Ascending aorta (tissue), 2 donors: ENCODE data around the gene MLIP. TPM values are rescaled to one million over a fixed set of nuclear protein-coding genes. Genes with fewer than 3 reads are reported as not detected.

Experiments
- DNase-seq, 2 donors: peaks; one replicate each; pipeline ENCODE4 v3.0.0-alpha.2; 2019; ENCODE audit warnings: low spot score in 2 of 2
- H3K27ac ChIP-seq, 2 donors: fragments of 200-600 bp; sonication (generic); one replicate each; pipeline ENCODE4 v1.5.1; 2016 to 2017; ENCODE audit warnings: mild to moderate bottlenecking in 1 of 2
- H3K27me3 ChIP-seq: fragments of 200-600 bp; sonication (generic); one replicate; pipeline ENCODE4 v1.5.1; 2017
- H3K36me3 ChIP-seq, 2 donors: fragments of 200-600 bp; sonication (generic); one replicate each; pipeline ENCODE4 v1.5.1; 2016
- H3K4me1 ChIP-seq, 2 donors: fragments of 200-600 bp; sonication (generic); one replicate each; pipeline ENCODE4 v1.5.1; 2016 to 2017; ENCODE audit warnings: mild to moderate bottlenecking in 1 of 2
- H3K4me3 ChIP-seq, 2 donors: fragments of 200-600 bp; sonication (generic); one replicate each; pipeline ENCODE4 v1.5.1; 2016 to 2017; ENCODE audit warnings: mild to moderate bottlenecking in 1 of 2
- H3K9me3 ChIP-seq, 2 donors: fragments of 200-600 bp; sonication (generic); one replicate each; pipeline ENCODE4 v1.5.1; 2016
- intact Hi-C: fragments of 100-400 bp; cut with DNase I; formaldehyde crosslinking; loops from one replicate; pipeline ENCODE4 v1.15.1; 2023
- total RNA-seq: library from RNA; depleted of rRNA; stranded (reverse); fragments of >200 nt; gene quantifications from one replicate; pipeline ENCODE4 v1.1.0, GENCODE V29; 2016
- TF ChIP-seq, protein P1 (sequence below), 3 experiments: fragments of 200-600 bp in 2 of 3; fragments of 450-650 bp in 1 of 3; sonication (generic) in 2 of 3; IDR thresholded peaks; one replicate each; pipeline ENCODE4 v1.5.1; 2016 to 2019; ENCODE audit warnings: antibody characterized with exemption in 3 of 3, mild to moderate bottlenecking in 1 of 3, moderate library complexity in 1 of 3

MLIP gene
- total RNA-seq, 1 donor from 2014 or later = not detected

- intact Hi-C loops = no loop called here
- TF ChIP-seq, protein P1, sequence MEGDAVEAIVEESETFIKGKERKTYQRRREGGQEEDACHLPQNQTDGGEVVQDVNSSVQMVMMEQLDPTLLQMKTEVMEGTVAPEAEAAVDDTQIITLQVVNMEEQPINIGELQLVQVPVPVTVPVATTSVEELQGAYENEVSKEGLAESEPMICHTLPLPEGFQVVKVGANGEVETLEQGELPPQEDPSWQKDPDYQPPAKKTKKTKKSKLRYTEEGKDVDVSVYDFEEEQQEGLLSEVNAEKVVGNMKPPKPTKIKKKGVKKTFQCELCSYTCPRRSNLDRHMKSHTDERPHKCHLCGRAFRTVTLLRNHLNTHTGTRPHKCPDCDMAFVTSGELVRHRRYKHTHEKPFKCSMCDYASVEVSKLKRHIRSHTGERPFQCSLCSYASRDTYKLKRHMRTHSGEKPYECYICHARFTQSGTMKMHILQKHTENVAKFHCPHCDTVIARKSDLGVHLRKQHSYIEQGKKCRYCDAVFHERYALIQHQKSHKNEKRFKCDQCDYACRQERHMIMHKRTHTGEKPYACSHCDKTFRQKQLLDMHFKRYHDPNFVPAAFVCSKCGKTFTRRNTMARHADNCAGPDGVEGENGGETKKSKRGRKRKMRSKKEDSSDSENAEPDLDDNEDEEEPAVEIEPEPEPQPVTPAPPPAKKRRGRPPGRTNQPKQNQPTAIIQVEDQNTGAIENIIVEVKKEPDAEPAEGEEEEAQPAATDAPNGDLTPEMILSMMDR (IDR thresholded peaks at IDR 0.05) = no peak
- H3K27me3 ChIP-seq = no peaks in the 10 kb centered on the region
These were observed 196.2 kb downstream of the MLIP start for GRCh38 chr6:54307439-54307910.

DNA sequence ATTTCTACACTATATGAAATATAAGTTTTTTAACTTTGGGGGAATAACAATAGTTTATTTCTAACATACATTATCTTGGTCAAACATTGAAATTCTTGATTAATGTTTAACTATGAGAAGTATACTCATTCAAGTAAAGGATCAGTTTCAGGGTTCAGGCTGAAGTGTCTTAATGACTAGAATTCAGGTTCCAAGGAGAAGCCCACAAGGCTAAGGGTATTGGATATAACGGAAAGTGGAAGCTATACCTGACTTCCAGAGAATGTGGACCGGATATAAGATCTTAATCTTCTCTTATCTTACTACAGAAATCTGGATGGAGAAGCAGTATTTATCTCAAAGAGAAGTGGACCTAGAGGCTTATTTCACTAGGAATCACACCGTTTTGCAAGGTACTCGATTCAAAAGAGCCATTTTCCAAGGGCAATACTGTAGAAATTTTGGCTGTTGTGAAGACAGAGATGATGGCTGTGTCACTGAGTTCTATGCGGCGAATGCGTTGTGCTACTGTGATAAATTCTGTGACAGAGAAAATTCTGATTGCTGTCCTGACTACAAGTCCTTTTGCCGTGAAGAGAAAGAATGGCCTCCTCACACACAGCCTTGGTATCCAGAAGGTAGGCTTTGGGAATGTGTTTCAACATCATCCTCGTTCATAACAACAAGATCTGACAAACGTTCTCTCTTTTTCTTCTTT, 197.2 kb downstream of the MLIP start, which contains the start of gene TINAG:
Gene TINAG, plus strand, starts transcription at position 153 of the 697 bp plus-strand sequence. Its CDS starts 110 bp downstream, at position 263.
- no peak for DNase-seq
- Histone ChIP-seq H3K4me3 (no peak within 1 kb of the TSS), H3K4me1 (no peaks in the 10 kb centered on the region), H3K9me3 (no peaks in the 10 kb centered on the region), H3K27me3 (no peaks in the 10 kb centered on the region), H3K27ac (no peak within 1 kb of the TSS), H3K36me3 (no peaks in the 10 kb centered on the region)
- intact Hi-C loops = no loop called here
- TF ChIP-seq, protein P1 (IDR thresholded peaks at IDR 0.05) = no peak

More at GRCh38 chr6:54307439-54307910, 196.2 kb downstream of the MLIP start:
- no peak for DNase-seq
- H3K9me3 ChIP-seq = no peaks in the 10 kb centered on the region
- no peak overlapping the region for H3K27ac ChIP-seq
- H3K4me1 ChIP-seq = no peaks in the 10 kb centered on the region
- no peak overlapping the region for H3K4me3 ChIP-seq
- H3K36me3 ChIP-seq = no peaks in the 10 kb centered on the region

- H3K27me3 ChIP-seq = no peaks in the 10 kb centered on the region
- H3K27ac ChIP-seq = no peak overlapping the region
- TF ChIP-seq, protein P1 (IDR thresholded peaks at IDR 0.05) = no peak
- no peak overlapping the region for H3K4me3 ChIP-seq
- no peaks in the 10 kb centered on the region for H3K9me3 ChIP-seq
- DNase-seq = no peak
- intact Hi-C loops = no loop called here
- H3K4me1 ChIP-seq = no peaks in the 10 kb centered on the region
- H3K36me3 ChIP-seq = no peaks in the 10 kb centered on the region
These were observed 197.7 kb downstream of the MLIP start for GRCh38 chr6:54308986-54309315.

GRCh38 chr6:54310377-54311152, 199.3 kb downstream of the MLIP start:
- Histone ChIP-seq H3K27me3 (no peaks in the 10 kb centered on the region), H3K4me1 (no peaks in the 10 kb centered on the region), H3K4me3 (no peak overlapping the region), H3K9me3 (no peaks in the 10 kb centered on the region), H3K27ac (no peak overlapping the region), H3K36me3 (no peaks in the 10 kb centered on the region)
- DNase-seq = no peak
- TF ChIP-seq, protein P1 (IDR thresholded peaks at IDR 0.05) = no peak
- intact Hi-C loops = no loop called here

DNA sequence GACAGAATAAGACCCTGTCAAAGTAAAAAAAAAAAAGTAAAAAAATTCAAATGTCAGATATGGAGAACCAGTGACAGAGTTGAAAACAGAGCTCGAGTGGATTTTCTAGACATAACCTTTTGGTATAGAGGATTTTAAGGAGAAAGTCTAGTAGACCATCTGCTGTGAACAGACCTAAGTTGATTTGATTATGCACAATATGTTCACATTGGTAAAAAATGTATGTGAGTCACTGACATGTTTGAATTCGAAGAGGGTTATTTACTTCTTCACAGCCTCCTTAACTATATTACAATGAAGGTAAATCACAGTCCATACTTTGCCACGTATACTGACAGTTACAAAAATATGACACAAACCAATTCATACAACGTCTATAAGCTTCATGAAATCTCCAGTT, 204.4 kb downstream of the MLIP start:
- Histone ChIP-seq H3K9me3 (no peaks in the 10 kb centered on the region), H3K36me3 (no peaks in the 10 kb centered on the region), H3K4me3 (no peak overlapping the region), H3K27me3 (no peaks in the 10 kb centered on the region), H3K27ac (no peak overlapping the region), H3K4me1 (no peaks in the 10 kb centered on the region)
- intact Hi-C loops = no loop called here
- no peak for DNase-seq
- TF ChIP-seq, protein P1 (IDR thresholded peaks at IDR 0.05) = no peak

Other genes starting within 250 kb of the MLIP start
- gene TINAG, start 197.0 kb downstream of the MLIP start, total RNA-seq = not detected